Measurements from ENCODE around the gene RDX. TPM values are rescaled to one million over a fixed set of nuclear protein-coding genes. Genes with fewer than 3 reads are reported as not detected.
A peak's percentile ranks its signal among the peaks of the same experiment; 100 is the strongest.

The RDX gene
- total and polyA plus RNA-seq, 2 of the 13 experiments (the other 11 are each of a cell fraction or from before 2014, with no cell fraction given) = 20.7 to 63.1 TPM

- no peak for TF ChIP-seq GLMP (CRISPR knock-in tag; IDR thresholded peaks at IDR 0.05; ENCODE audit: borderline replicate concordance)
- TF ChIP-seq ZBTB21 (CRISPR knock-in tag; IDR thresholded peaks at IDR 0.05) = no peak
- TF ChIP-seq HOXA9 (CRISPR knock-in tag; IDR thresholded peaks at IDR 0.05; ENCODE audit: borderline replicate concordance) = no peak
- no peak for TF ChIP-seq ZNF557 (CRISPR knock-in tag; IDR thresholded peaks at IDR 0.05)
- no peak for TF ChIP-seq YEATS4 (CRISPR knock-in tag; IDR thresholded peaks at IDR 0.05; ENCODE audit: borderline replicate concordance)
- no peak for TF ChIP-seq ZNF646 (CRISPR knock-in tag; IDR thresholded peaks at IDR 0.05)
- no peak for TF ChIP-seq KMT2B (CRISPR knock-in tag; IDR thresholded peaks at IDR 0.05)
- TF ChIP-seq FOSL2 (CRISPR knock-in tag; IDR thresholded peaks at IDR 0.05) = 0 out of 2 replicates have a peak, but pooled peaks have one; percentile 18
- TF ChIP-seq ZNF782 (CRISPR knock-in tag; IDR thresholded peaks at IDR 0.05; ENCODE audit: borderline replicate concordance) = no peak
- no peak for TF ChIP-seq HNRNPL (IDR thresholded peaks at IDR 0.05; ENCODE audit: low read depth, low read length)
- TF ChIP-seq SALL1 (CRISPR knock-in tag; IDR thresholded peaks at IDR 0.05) = peak; percentile 30; the same call in 1 of the 2 replicates
- no peak for TF ChIP-seq STAT5B (CRISPR knock-in tag; IDR thresholded peaks at IDR 0.05)
- TF ChIP-seq ZNF747 (CRISPR knock-in tag; IDR thresholded peaks at IDR 0.05; ENCODE audit: borderline replicate concordance) = no peak
- no peak for TF ChIP-seq NFAT5 (CRISPR knock-in tag; IDR thresholded peaks at IDR 0.05)
- no peak for TF ChIP-seq BHLHE40 (IDR thresholded peaks at IDR 0.05; ENCODE audit: low read length)
- no peak for TF ChIP-seq ZNF550 (CRISPR knock-in tag; IDR thresholded peaks at IDR 0.05; ENCODE audit: borderline replicate concordance)
- TF ChIP-seq MAZ (IDR thresholded peaks at IDR 0.05; ENCODE audit: borderline replicate concordance, low read depth, low read length) = no peak
- no peak for TF ChIP-seq MAZ (CRISPR knock-in tag; IDR thresholded peaks at IDR 0.05; ENCODE audit: low read depth)
- no peak for TF ChIP-seq SIN3A (IDR thresholded peaks at IDR 0.05; ENCODE audit: borderline replicate concordance, low read depth, low read length)
Measured at GRCh38 chr11:110303414-110303826, 7.0 kb upstream of the RDX start (continued).

Measured in HepG2 (cell line).